Neural progenitor cell (in vitro differentiated cells): ENCODE measurements around the gene DHTKD1. TPM values are rescaled to one million over a fixed set of nuclear protein-coding genes. Genes with fewer than 3 reads are reported as not detected.

ENCODE experiments used
- DNase-seq: peaks from one replicate; pipeline ENCODE4 v3.0.0-alpha.2; 2016; ENCODE audit warnings: low spot score
- H2AFZ ChIP-seq: fragments of 200-600 bp; sonication (generic); replicated peaks from 2 replicates; pipeline ENCODE4 v1.6.1; 2016; ENCODE audit warnings: antibody characterized with exemption
- H3F3A ChIP-seq: fragments of 200-600 bp; sonication (generic); 2 replicates; pipeline ENCODE4 v1.6.1; 2016; ENCODE audit warnings: antibody characterized with exemption, low read depth
- H3K27ac ChIP-seq: fragments of 200-600 bp; sonication (generic); 2 replicates; pipeline ENCODE4 v1.5.1; 2016; ENCODE audit warnings: mild to moderate bottlenecking
- H3K27me3 ChIP-seq: fragments of 200-600 bp; sonication (generic); 2 replicates; pipeline ENCODE4 v1.6.1; 2016; ENCODE audit warnings: mild to moderate bottlenecking, moderate library complexity
- H3K36me3 ChIP-seq: fragments of 200-600 bp; sonication (generic); 2 replicates; pipeline ENCODE4 v1.5.1; 2016
- H3K4me1 ChIP-seq: fragments of 200-600 bp; sonication (generic); 2 replicates; pipeline ENCODE4 v1.6.1; 2016; ENCODE audit warnings: mixed run types
- H3K4me2 ChIP-seq: fragments of 200-600 bp; sonication (generic); 2 replicates; pipeline ENCODE4 v1.6.1; 2016
- H3K4me3 ChIP-seq: fragments of 200-600 bp; sonication (generic); 2 replicates; pipeline ENCODE4 v1.5.1; 2016
- H3K79me2 ChIP-seq: fragments of 200-600 bp; sonication (generic); 2 replicates; pipeline ENCODE4 v1.6.1; 2016; ENCODE audit warnings: low read depth
- H3K9ac ChIP-seq: fragments of 200-600 bp; sonication (generic); 2 replicates; pipeline ENCODE4 v1.6.1; 2016
- H3K9me3 ChIP-seq: fragments of 200-600 bp; sonication (generic); 2 replicates; pipeline ENCODE4 v1.5.1; 2016; ENCODE audit warnings: low read depth
- H4K20me1 ChIP-seq: fragments of 200-600 bp; sonication (generic); 2 replicates; pipeline ENCODE4 v1.6.1; 2016; ENCODE audit warnings: low read depth
- H3K27ac Mint-ChIP-seq: 3 replicates; pipeline ENCODE4 v1.8.0; 2021; ENCODE audit warnings: mixed read lengths
- H3K27me3 Mint-ChIP-seq: 2 replicates; pipeline ENCODE4 v1.8.0; 2022; ENCODE audit warnings: low read depth, mild to moderate bottlenecking, inconsistent platforms, moderate library complexity, mixed read lengths; ENCODE audit not compliant: insufficient read depth
- H3K36me3 Mint-ChIP-seq: 3 replicates; pipeline ENCODE4 v1.8.0; 2021; ENCODE audit warnings: mixed read lengths
- H3K4me1 Mint-ChIP-seq: 3 replicates; pipeline ENCODE4 v1.8.0; 2021; ENCODE audit warnings: mixed read lengths
- H3K4me3 Mint-ChIP-seq: 3 replicates; pipeline ENCODE4 v1.8.0; 2021; ENCODE audit warnings: mild to moderate bottlenecking, moderate library complexity, mixed read lengths
- H3K9me3 Mint-ChIP-seq: 3 replicates; pipeline ENCODE4 v1.8.0; 2020; ENCODE audit warnings: mixed read lengths
- CTCF ChIP-seq: fragments of 200-600 bp; sonication (generic); IDR thresholded peaks from 2 replicates; pipeline ENCODE4 v1.5.1; 2017; ENCODE audit warnings: antibody characterized with exemption, mild to moderate bottlenecking
- EZH2 ChIP-seq: fragments of 200-600 bp; sonication (generic); IDR thresholded peaks from 2 replicates; pipeline ENCODE4 v1.6.1; 2017; ENCODE audit warnings: antibody characterized with exemption, mild to moderate bottlenecking, moderate library complexity
- EZH2phosphoT487 ChIP-seq: fragments of 200-600 bp; sonication (generic); IDR thresholded peaks from 2 replicates; pipeline ENCODE4 v1.6.1; 2017; ENCODE audit warnings: antibody characterized with exemption
- total RNA-seq: library from RNA; depleted of rRNA; stranded (reverse); fragments of >200 nt; gene quantifications from 2 replicates; pipeline ENCODE4 v1.2.3, GENCODE V29; 2015; ENCODE audit warnings: low replicate concordance

The DHTKD1 gene
- total RNA-seq = 53.9 and 62.0 TPM in 2 replicates

DNA sequence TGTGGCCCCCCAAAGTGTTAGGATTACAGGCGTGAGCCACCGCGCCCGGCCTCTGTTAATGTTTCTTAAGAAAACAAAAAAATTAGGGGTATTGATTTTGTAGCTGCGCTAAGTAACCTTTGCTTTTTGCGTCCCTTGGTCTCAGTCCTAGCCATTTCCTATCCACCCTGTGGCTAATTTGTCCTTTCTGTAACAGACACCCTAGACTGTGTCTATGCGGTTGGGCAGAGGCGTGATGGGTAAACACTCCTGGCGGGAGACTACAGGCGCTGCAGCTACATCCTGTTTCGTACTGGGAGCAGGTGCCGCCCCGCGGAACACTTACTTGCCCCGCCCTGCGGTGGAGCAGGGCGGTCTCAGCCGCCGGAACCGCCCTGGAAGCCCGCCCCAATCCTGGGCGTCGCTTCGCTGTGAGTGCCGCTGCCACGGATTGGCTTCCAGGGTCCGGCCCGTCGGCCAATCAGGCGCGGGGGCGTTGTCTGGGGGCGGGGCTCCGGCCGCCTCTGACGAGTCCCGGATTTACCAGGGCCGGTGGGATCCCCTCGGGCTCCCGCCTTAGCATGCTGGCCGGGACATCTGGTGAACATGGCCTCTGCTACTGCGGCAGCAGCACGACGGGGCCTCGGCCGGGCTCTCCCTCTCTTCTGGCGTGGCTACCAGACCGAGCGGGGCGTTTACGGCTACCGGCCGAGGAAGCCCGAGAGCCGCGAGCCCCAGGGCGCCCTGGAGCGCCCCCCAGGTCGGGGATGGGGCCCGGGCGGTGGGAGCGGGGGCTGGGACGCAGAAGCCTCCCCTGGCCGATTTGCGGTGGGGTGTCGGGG lies at the start of gene DHTKD1:
TSS of gene DHTKD1 (plus strand) at position 506 of the 821 bp plus-strand sequence. CDS start at position 586, 80 bp downstream.
- Histone ChIP-seq H2AFZ (peak within 1 kb of the TSS; percentile 87), H3K27me3 (no peaks in the 10 kb centered on the region), H4K20me1 (peaks cover 3% of the 10 kb centered on the region), H3K9ac (peak within 1 kb of the TSS; percentile 84), H3K4me1 (peaks cover 4% of the 10 kb centered on the region), H3K27ac (peak within 1 kb of the TSS; percentile 55), H3F3A (peaks cover 4% of the 10 kb centered on the region), H3K9me3 (no peaks in the 10 kb centered on the region), H3K79me2 (peaks cover 49% of the 10 kb centered on the region), H3K36me3 (no peaks in the 10 kb centered on the region), H3K4me2 (peak within 1 kb of the TSS; percentile 82), H3K4me3 (peak within 1 kb of the TSS; percentile 93)
- H3K27ac Mint-ChIP-seq = peak within 1 kb of the TSS; percentile 97
- H3K4me1 Mint-ChIP-seq = peaks cover 13% of the 10 kb centered on the region
- peaks cover 4% of the 10 kb centered on the region for H3K36me3 Mint-ChIP-seq
- peak; percentile 99 for DNase-seq
- TF ChIP-seq EZH2phosphoT487 = no peak
- TF ChIP-seq CTCF = peak; percentile 31
- TF ChIP-seq EZH2 = no peak
- peaks cover 3% of the 10 kb centered on the region for H3K27me3 Mint-ChIP-seq
- H3K9me3 Mint-ChIP-seq = peaks cover 2% of the 10 kb centered on the region
- peak within 1 kb of the TSS; percentile 89 for H3K4me3 Mint-ChIP-seq

- H3K36me3 Mint-ChIP-seq = no peaks in the 10 kb centered on the region
- peaks cover 2% of the 10 kb centered on the region for H3K27me3 Mint-ChIP-seq
- no peak overlapping the region for H3K9ac ChIP-seq
- H3K9me3 Mint-ChIP-seq = no peaks in the 10 kb centered on the region
- H3K4me1 Mint-ChIP-seq = no peaks in the 10 kb centered on the region
- peaks cover 10% of the 10 kb centered on the region for H4K20me1 ChIP-seq
- H3K4me1 ChIP-seq = no peaks in the 10 kb centered on the region
- H3K79me2 ChIP-seq = peaks cover 85% of the 10 kb centered on the region
- H3K27ac ChIP-seq = no peak overlapping the region
- TF ChIP-seq EZH2 = no peak
- TF ChIP-seq EZH2phosphoT487 = no peak
- TF ChIP-seq CTCF = no peak
- no peak overlapping the region for H3K4me2 ChIP-seq
- no peak overlapping the region for H3K4me3 ChIP-seq
- no peak overlapping the region for H2AFZ ChIP-seq
- no peak overlapping the region for H3K4me3 Mint-ChIP-seq
- H3K27me3 ChIP-seq = no peaks in the 10 kb centered on the region
- H3K27ac Mint-ChIP-seq = no peak overlapping the region
- DNase-seq = no peak
- H3F3A ChIP-seq = no peaks in the 10 kb centered on the region
- peaks cover 9% of the 10 kb centered on the region for H3K36me3 ChIP-seq
- no peaks in the 10 kb centered on the region for H3K9me3 ChIP-seq
Measured at GRCh38 chr10:12019283-12019971, 49.3 kb upstream of the DHTKD1 start.

DNA sequence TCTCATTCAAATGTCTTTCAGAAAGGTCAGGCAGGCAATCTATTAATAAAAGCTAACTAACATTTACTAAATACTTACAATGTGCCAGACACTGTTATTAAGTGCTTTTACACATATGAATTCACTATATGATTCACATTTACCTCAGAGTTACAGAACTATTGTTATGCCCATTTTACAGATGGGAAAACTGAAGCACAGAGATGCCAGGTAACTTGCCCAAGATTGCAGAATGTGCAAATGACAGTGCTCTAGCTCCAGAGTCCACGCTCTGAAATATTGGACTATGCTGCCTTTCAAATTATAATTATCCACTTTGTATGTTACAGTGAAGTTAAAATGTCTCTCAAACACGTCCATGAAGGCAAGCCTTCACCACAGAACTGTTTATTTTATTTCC lies 48.2 kb upstream of the DHTKD1 start:
- H3K27ac Mint-ChIP-seq = no peak overlapping the region

More for the DNA sequence above, 48.2 kb upstream of the DHTKD1 start:
- Histone ChIP-seq H2AFZ (no peak overlapping the region), H3K9ac (no peak overlapping the region), H3F3A (no peaks in the 10 kb centered on the region), H3K9me3 (no peaks in the 10 kb centered on the region), H3K4me2 (no peak overlapping the region), H3K36me3 (peaks cover 9% of the 10 kb centered on the region), H3K27me3 (no peaks in the 10 kb centered on the region), H3K27ac (no peak overlapping the region), H3K4me1 (no peaks in the 10 kb centered on the region), H3K79me2 (peaks cover 85% of the 10 kb centered on the region), H3K4me3 (no peak overlapping the region), H4K20me1 (peaks cover 14% of the 10 kb centered on the region)
- H3K4me1 Mint-ChIP-seq = no peaks in the 10 kb centered on the region
- no peaks in the 10 kb centered on the region for H3K9me3 Mint-ChIP-seq
- H3K27me3 Mint-ChIP-seq = peaks cover 2% of the 10 kb centered on the region
- TF ChIP-seq CTCF (no peak), EZH2phosphoT487 (no peak), EZH2 (no peak)
- H3K36me3 Mint-ChIP-seq = no peaks in the 10 kb centered on the region
- DNase-seq = no peak
- H3K4me3 Mint-ChIP-seq = no peak overlapping the region
